HG03060 (cell line): ENCODE data around the gene CYLC1.

Source experiments
- ATAC-seq: cut with Tn5 transposase; IDR thresholded peaks from one replicate; pipeline ENCODE4 v1.9.1; 2021; ENCODE audit warnings: low read depth, moderate number of reproducible peaks; ENCODE audit not compliant: unreplicated experiment

CYLC1 gene

GRCh38 chrX:83860846-83861245 is at the start of gene CYLC1:
CYLC1 (plus strand) TSS chrX:83861146; CDS start chrX:83861183, 37 bp downstream.
- no peak for ATAC-seq

- ATAC-seq = no peak
Observed at GRCh38 chrX:83819304-83819703, 41.6 kb upstream of the CYLC1 start.

- ATAC-seq = no peak
Observed at GRCh38 chrX:83829874-83830273, 31.1 kb upstream of the CYLC1 start.

- ATAC-seq = peak; percentile 73
Observed at GRCh38 chrX:83845397-83845796, 15.5 kb upstream of the CYLC1 start.

- no peak for ATAC-seq
Observed at GRCh38 chrX:83847339-83847738, 13.6 kb upstream of the CYLC1 start.

- ATAC-seq = no peak
Observed at GRCh38 chrX:83888585-83888984, 27.6 kb downstream of the CYLC1 start.

GRCh38 chrX:83892433-83892832 is 31.5 kb downstream of the CYLC1 start:
- ATAC-seq = no peak

GRCh38 chrX:83906921-83907320 is 46.0 kb downstream of the CYLC1 start:
- ATAC-seq = no peak

- ATAC-seq = no peak
Observed at GRCh38 chrX:83916525-83916924, 55.6 kb downstream of the CYLC1 start.

GRCh38 chrX:83934220-83934619 is 73.3 kb downstream of the CYLC1 start:
- ATAC-seq = no peak
